ENCODE measurements around the gene NANOG. TPM values are rescaled to one million over a fixed set of nuclear protein-coding genes. Genes with fewer than 3 reads are reported as not detected.
"Not testable (repeated sequence)": the region's sequence is repeated elsewhere in the genome, so short reads cannot be mapped to it uniquely, and the experiment has no call there.

The NANOG gene
- total RNA-seq (not detected), polyA plus RNA-seq (not detected)
- long read RNA-seq, donor 1: 0 reads
- long read RNA-seq, donor 2: 0 reads
- long read RNA-seq, donor 3: 0 reads
- long read RNA-seq, donor 4: 0 reads

DNA sequence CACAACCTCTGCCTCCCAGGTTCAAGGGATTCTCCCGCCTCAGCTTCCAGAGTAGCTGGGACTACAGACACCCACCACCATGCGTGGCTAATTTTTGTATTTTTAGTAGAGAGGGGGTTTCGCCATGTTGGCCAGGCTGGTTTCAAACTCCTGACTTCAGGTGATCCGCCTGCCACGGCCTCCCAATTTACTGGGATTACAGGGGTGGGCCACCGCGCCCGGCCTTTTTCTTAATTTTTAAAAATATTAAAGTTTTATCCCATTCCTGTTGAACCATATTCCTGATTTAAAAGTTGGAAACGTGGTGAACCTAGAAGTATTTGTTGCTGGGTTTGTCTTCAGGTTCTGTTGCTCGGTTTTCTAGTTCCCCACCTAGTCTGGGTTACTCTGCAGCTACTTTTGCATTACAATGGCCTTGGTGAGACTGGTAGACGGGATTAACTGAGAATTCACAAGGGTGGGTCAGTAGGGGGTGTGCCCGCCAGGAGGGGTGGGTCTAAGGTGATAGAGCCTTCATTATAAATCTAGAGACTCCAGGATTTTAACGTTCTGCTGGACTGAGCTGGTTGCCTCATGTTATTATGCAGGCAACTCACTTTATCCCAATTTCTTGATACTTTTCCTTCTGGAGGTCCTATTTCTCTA lies at the start of gene NANOG:
NANOG (plus strand) TSS at position 519 of the 645 bp plus-strand sequence. CDS start 213 bp downstream, outside the sequence.
- H3K27me3 ChIP-seq (ENCODE audit: control insufficient read depth, insufficient read depth); H3K4me1 ChIP-seq (ENCODE audit: control insufficient read depth, insufficient read depth, low read length); H3K4me3 ChIP-seq (ENCODE audit: low read length); DNase-seq; H3K27ac ChIP-seq (ENCODE audit: low read length); ATAC-seq; intact Hi-C loops (cut with DNase I); H3K9me3 ChIP-seq (ENCODE audit: control insufficient read depth, low read length): not testable (repeated sequence)
- WGBS: 65% methylated on average over 13 of the region's 13 CpGs

DNA sequence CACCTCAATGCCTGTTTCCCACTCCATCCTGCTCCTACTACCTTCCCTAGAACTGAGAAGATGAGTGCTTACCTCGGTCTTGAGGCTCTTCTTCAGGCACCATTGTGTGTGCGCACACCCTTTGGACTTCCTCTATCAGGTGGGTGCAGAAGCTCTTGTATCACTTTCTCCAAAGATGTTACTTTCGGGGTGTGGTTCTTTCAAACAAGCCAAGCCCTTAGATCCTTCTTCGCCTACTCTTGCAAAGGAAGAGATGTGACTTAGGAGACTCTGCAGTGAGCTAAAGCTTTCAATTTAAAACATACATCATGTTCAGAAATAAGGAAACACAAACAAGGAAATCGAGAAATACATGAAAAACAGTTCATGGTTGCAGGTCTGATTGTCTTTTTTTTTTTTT lies 42.0 kb upstream of the NANOG start, which contains the start of gene CLEC4C:
CLEC4C (minus strand) TSS at position 130 of the 400 bp plus-strand sequence; CDS start at position 103, 27 bp downstream.
- ATAC-seq: no peak
- no peak for DNase-seq
- no peaks in the 10 kb centered on the region for H3K4me1 ChIP-seq (ENCODE audit: control insufficient read depth, insufficient read depth, low read length)
- no peaks in the 10 kb centered on the region for H3K9me3 ChIP-seq (ENCODE audit: control insufficient read depth, low read length)
- no peak within 1 kb of the TSS for H3K27ac ChIP-seq (ENCODE audit: low read length)
- no peak within 1 kb of the TSS for H3K4me3 ChIP-seq (ENCODE audit: low read length)
- no peaks in the 10 kb centered on the region for H3K27me3 ChIP-seq (ENCODE audit: control insufficient read depth, insufficient read depth)
- 73% methylated on average over 5 of the region's 5 CpGs for WGBS
- intact Hi-C loops (cut with DNase I): no loop called here

DNA sequence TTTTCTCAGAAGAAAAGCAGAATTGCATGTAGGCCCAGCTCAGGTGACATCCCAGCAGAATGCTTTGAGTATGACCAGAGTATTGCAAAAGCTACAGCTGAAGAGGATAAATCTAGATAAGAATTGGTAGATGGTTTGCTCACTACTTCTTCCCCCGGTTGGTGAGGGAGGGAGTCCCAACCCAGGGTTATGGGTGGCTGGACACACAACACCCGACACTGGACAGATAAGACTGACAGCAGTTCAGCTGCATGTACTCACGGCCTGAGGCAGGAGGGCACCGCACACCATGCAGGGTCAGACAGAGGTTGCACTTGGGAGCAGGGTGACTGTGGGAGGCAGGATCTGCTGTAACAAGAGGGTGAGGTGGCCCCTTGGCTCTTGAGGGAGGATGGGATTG lies 40.4 kb upstream of the NANOG start:
- intact Hi-C loops (cut with DNase I): no loop called here
- 27% methylated on average over 4 of the region's 4 CpGs for WGBS

DNA sequence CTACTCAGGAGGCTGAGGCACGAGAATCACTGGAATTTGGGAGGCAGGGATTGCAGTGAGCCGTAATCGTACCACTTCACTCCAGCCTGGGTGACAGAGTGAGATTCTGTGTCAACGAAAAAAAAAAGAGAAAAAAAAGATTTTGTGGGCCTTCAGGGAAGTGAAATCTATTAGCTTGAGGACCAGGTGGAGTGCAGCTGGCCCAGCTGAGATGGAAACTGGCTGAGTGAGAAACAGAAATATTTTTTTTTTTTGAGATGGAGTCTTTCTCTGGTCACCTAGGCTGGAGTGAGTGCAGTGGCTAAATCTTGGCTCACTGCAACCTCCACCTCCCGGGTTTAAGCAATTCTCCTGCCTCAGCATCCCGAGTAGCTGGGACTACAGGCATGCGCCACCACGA lies 39.8 kb upstream of the NANOG start:
- no peaks in the 10 kb centered on the region for H3K9me3 ChIP-seq (ENCODE audit: control insufficient read depth, low read length)
- H3K4me3 ChIP-seq (ENCODE audit: low read length): no peak overlapping the region
- no peaks in the 10 kb centered on the region for H3K27me3 ChIP-seq (ENCODE audit: control insufficient read depth, insufficient read depth)
- 84% methylated on average over 8 of the region's 8 CpGs for WGBS
- intact Hi-C loops (cut with DNase I): no loop called here
- no peaks in the 10 kb centered on the region for H3K4me1 ChIP-seq (ENCODE audit: control insufficient read depth, insufficient read depth, low read length)
- no peak overlapping the region for H3K27ac ChIP-seq (ENCODE audit: low read length)
- ATAC-seq (no peak), DNase-seq (no peak)

More for the DNA sequence above, 40.4 kb upstream of the NANOG start:
- no peak overlapping the region for H3K27ac ChIP-seq (ENCODE audit: low read length)
- no peaks in the 10 kb centered on the region for H3K9me3 ChIP-seq (ENCODE audit: control insufficient read depth, low read length)
- no peak overlapping the region for H3K4me3 ChIP-seq (ENCODE audit: low read length)
- no peaks in the 10 kb centered on the region for H3K4me1 ChIP-seq (ENCODE audit: control insufficient read depth, insufficient read depth, low read length)
- ATAC-seq: no peak
- no peak for DNase-seq
- no peaks in the 10 kb centered on the region for H3K27me3 ChIP-seq (ENCODE audit: control insufficient read depth, insufficient read depth)

DNA sequence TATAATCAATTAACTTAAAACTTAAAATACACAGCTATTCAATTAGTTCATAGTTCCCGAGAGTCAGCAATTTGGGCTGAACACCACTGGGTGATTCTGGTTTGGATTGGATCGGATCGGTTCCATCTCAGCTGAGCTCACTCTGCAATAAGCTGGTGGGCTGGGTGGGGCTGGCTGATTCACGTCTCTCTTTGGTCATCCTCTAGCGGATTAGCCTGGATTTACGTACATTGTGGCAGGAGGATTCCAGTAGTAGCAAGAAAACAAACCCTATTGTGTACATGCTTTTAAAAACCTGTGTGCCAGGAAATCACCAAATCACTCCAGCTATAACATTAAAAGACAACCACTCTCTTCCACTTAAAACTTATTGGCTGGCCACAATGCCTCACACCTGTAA lies 38.9 kb upstream of the NANOG start:
- Histone ChIP-seq H3K4me3 (ENCODE audit: low read length) (no peak overlapping the region), H3K27ac (ENCODE audit: low read length) (no peak overlapping the region), H3K27me3 (ENCODE audit: control insufficient read depth, insufficient read depth) (no peaks in the 10 kb centered on the region), H3K9me3 (ENCODE audit: control insufficient read depth, low read length) (no peaks in the 10 kb centered on the region), H3K4me1 (ENCODE audit: control insufficient read depth, insufficient read depth, low read length) (no peaks in the 10 kb centered on the region)
- 79% methylated on average over 6 of the region's 6 CpGs for WGBS
- intact Hi-C loops (cut with DNase I): no loop called here
- DNase-seq: no peak
- no peak for ATAC-seq

DNA sequence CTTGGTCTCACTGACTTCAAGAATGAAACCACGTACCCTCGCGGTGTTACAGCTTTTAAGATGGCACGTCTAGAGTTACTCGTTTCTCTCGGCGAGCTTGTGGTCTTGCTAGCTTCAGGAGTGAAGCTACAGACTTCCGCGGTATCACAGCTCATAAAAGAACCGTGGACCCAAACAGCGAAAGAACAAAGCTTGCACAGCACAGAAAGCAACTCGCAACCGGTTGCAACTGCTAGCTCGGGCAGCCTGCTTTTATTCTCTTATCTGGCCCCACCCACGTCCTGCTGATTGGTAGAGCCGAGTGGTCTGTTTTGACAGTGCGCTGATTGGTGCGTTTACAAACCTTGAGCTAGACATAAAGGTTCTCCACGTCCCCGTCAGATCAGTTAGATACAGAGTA lies 37.8 kb upstream of the NANOG start:
- intact Hi-C loops (cut with DNase I): no loop called here
- no peak for ATAC-seq
- H3K27ac ChIP-seq (ENCODE audit: low read length): no peak overlapping the region
- no peaks in the 10 kb centered on the region for H3K9me3 ChIP-seq (ENCODE audit: control insufficient read depth, low read length)
- H3K4me1 ChIP-seq (ENCODE audit: control insufficient read depth, insufficient read depth, low read length): no peaks in the 10 kb centered on the region
- DNase-seq: no peak
- no peak overlapping the region for H3K4me3 ChIP-seq (ENCODE audit: low read length)
- WGBS: 86% methylated on average over 20 of the region's 20 CpGs
- no peaks in the 10 kb centered on the region for H3K27me3 ChIP-seq (ENCODE audit: control insufficient read depth, insufficient read depth)

DNA sequence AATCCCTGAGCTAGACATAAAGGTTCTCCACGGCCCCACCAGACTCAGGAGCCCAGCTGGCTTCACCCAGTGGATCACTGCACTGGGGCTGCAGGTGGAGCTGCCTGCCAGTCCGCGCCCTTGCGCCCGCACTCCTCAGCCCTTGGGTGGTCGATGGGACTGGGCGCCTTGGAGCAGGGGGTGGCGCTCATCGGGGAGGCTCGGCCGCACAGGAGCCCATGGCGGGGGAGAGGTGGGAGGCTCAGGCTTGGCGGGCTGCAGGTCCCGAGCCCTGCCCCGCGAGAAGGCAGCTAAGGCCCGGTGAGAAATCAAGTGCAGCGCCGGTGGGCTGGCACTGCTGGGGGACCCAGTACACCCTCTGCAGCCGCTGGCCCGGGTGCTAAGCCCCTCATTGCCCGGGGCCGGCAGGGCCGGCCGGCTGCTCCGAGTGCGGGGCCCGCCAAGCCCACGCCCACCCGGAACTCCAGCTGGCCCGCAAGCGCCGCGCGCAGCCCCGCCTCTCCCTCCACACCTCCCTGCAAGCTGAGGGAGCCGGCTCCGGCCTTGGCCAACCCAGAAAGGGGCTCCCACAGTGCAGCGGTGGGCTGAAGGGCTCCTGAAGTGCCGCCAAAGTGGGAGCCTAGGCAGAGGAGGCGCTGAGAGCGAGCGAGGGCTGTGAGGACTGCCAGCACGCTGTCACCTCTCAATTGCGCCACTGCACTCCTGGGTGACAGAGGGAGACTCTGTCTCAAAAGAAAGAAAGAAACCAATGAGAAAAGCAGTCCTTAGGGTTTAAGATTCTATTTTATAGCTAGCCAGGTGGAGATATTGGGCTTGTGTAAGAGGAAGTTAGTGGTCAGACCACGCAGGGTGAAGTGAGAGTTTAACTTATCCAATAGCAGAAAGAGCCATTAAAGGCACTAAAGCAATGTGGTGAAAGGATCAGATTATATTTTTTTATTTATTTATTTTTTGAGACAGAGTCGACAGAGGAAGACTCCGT lies 37.0 kb upstream of the NANOG start:
- H3K27me3 ChIP-seq (ENCODE audit: control insufficient read depth, insufficient read depth); H3K9me3 ChIP-seq (ENCODE audit: control insufficient read depth, low read length); H3K4me3 ChIP-seq (ENCODE audit: low read length); intact Hi-C loops (cut with DNase I); DNase-seq; ATAC-seq; H3K27ac ChIP-seq (ENCODE audit: low read length); H3K4me1 ChIP-seq (ENCODE audit: control insufficient read depth, insufficient read depth, low read length): not testable (repeated sequence)
- 92% methylated on average over 40 of the region's 48 CpGs for WGBS

DNA sequence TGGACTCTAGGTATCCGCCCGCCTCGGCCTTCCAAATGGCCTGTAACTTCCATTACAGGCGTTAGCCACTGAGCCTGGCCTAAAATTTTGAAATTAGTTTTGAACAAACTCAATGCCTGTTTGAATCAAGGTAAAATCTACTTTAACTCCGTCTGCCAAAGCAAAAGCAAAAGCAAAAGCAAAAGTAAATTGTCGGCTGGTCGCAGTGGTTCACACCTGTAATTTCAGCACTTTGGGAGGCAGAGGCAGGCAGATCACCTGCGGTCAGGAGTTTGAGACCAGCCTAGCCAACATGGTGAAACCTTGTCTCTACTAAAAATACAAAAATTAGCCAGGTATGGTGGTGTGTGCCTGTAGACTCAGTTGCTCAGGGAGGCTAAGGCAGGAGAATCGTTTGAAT lies 33.5 kb upstream of the NANOG start:
- H3K4me3 ChIP-seq (ENCODE audit: low read length); H3K9me3 ChIP-seq (ENCODE audit: control insufficient read depth, low read length); intact Hi-C loops (cut with DNase I); H3K27me3 ChIP-seq (ENCODE audit: control insufficient read depth, insufficient read depth); DNase-seq; H3K27ac ChIP-seq (ENCODE audit: low read length); ATAC-seq; H3K4me1 ChIP-seq (ENCODE audit: control insufficient read depth, insufficient read depth, low read length): not testable (repeated sequence)
- WGBS: 92% methylated on average over 9 of the region's 9 CpGs

DNA sequence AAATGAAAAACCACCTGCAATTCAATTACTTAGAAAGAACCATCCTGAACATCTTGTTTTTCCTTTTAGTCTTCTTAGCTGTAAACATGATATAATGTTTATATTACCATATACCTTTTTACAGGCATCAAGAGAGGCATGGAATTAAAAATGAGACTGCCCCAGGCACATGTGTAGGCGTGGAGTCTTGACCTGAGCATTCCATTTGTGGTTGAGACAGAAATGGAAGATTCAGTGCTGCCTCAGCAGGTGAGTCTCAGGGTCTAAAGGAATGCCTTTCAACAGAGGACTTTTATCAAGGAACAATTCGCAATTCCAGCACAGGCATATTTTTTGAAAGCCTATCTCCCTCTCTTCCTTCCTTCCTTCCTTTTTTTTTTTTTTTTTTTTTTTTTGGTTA lies 32.2 kb upstream of the NANOG start:
- no peak for ATAC-seq

DNA sequence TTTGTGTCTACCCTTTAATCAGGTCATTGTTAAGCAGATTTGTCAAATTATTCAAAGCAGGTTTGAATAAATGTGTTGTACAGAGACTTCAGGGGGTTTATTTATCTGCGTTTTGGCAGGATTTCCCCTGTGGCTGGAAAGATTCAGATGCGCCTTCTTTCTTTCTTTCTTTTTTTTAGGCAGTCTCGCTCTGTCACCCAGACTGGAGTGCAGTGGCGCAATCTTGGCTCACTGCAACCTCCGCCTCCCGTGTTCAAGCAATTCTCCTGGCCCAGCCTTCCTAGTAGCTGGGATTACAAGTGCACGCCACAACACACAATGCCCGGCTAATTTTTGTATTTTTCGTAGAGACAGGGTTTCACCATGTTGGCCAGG lies 30.4 kb upstream of the NANOG start:
- no peaks in the 10 kb centered on the region for H3K4me1 ChIP-seq (ENCODE audit: control insufficient read depth, insufficient read depth, low read length)
- WGBS: 60% methylated on average over 9 of the region's 9 CpGs
- DNase-seq: no peak
- H3K9me3 ChIP-seq (ENCODE audit: control insufficient read depth, low read length): no peaks in the 10 kb centered on the region
- no peak overlapping the region for H3K27ac ChIP-seq (ENCODE audit: low read length)
- no peak for ATAC-seq
- no peaks in the 10 kb centered on the region for H3K27me3 ChIP-seq (ENCODE audit: control insufficient read depth, insufficient read depth)
- intact Hi-C loops (cut with DNase I): no loop called here
- H3K4me3 ChIP-seq (ENCODE audit: low read length): no peak overlapping the region

More for the DNA sequence above, 32.2 kb upstream of the NANOG start:
- WGBS: 51% methylated on average over 2 of the region's 2 CpGs
- Histone ChIP-seq H3K27me3 (ENCODE audit: control insufficient read depth, insufficient read depth) (no peaks in the 10 kb centered on the region), H3K4me3 (ENCODE audit: low read length) (no peak overlapping the region), H3K4me1 (ENCODE audit: control insufficient read depth, insufficient read depth, low read length) (no peaks in the 10 kb centered on the region), H3K27ac (ENCODE audit: low read length) (no peak overlapping the region), H3K9me3 (ENCODE audit: control insufficient read depth, low read length) (no peaks in the 10 kb centered on the region)
- DNase-seq: no peak
- intact Hi-C loops (cut with DNase I): no loop called here

DNA sequence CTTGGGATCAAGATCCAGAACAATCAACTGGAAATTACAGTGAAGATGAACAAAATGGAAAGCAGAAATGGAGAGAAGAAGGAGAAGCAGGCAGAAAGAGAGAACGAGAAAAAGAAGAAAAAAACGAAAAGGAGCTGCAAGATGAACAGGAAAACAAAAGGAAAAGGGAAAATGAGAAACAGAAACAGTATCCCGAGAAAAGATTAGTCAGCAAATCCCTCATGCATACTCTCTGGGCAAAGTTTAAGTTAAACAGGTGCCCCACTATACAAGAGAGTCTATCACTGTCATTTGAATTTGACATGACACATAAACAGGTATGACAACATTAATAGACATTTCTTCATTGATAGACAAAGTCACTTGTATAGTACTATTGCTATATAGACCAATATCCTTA lies 19.2 kb upstream of the NANOG start:
- no peak overlapping the region for H3K4me3 ChIP-seq (ENCODE audit: low read length)
- H3K27me3 ChIP-seq (ENCODE audit: control insufficient read depth, insufficient read depth): no peaks in the 10 kb centered on the region
- intact Hi-C loops (cut with DNase I): no loop called here
- ATAC-seq: no peak
- H3K4me1 ChIP-seq (ENCODE audit: control insufficient read depth, insufficient read depth, low read length): no peaks in the 10 kb centered on the region
- no peak for DNase-seq
- H3K9me3 ChIP-seq (ENCODE audit: control insufficient read depth, low read length): no peaks in the 10 kb centered on the region
- no peak overlapping the region for H3K27ac ChIP-seq (ENCODE audit: low read length)
- 57% methylated on average over 3 of the region's 3 CpGs for WGBS

All from right cardiac atrium (tissue), 5 donors.